B cell (primary cell): ENCODE data around the gene TUBB4B. TPM values are rescaled to one million over a fixed set of nuclear protein-coding genes. Genes with fewer than 3 reads are reported as not detected.

ENCODE experiments used
- polyA plus RNA-seq: library from polyadenylated mRNA; depleted of rRNA; stranded (reverse); fragments of >200 nt; gene quantifications from 2 replicates; pipeline ENCODE4 v1.2.3, GENCODE V29; 2012
- total RNA-seq, 2 donors: library from RNA; stranded (reverse); fragments of 120-200 nt in 1 of 2; gene quantifications; 1 replicate in 1 of 2; 2 replicates in 1 of 2; pipeline versions ENCODE4 v1.2.3 to v1.2.4, GENCODE V29; 2013 to 2022

The TUBB4B gene
- total and polyA plus RNA-seq, 2 donors (not counting 1 experiment from before 2014, with no cell fraction given), result 110 to 261 TPM

Other genes starting within 250 kb of the TUBB4B start
- 73.0 and 74.8 TPM in 2 replicates for gene PAXX, start 248.9 kb upstream of the TUBB4B start, total RNA-seq
- 126 and 167 TPM in 2 replicates for gene PAXX, start 248.9 kb upstream of the TUBB4B start, polyA plus RNA-seq
- gene CLIC3, start 244.7 kb upstream of the TUBB4B start, total RNA-seq, result 1.1 TPM in 2 replicates
- 1.9 and 2.1 TPM in 2 replicates for gene CLIC3, start 244.7 kb upstream of the TUBB4B start, polyA plus RNA-seq
- gene ABCA2, start 213.1 kb upstream of the TUBB4B start, total RNA-seq, result 29.1 and 30.7 TPM in 2 replicates
- gene ABCA2, start 213.1 kb upstream of the TUBB4B start, polyA plus RNA-seq, result 61.1 and 63.1 TPM in 2 replicates
- 7.0 and 8.2 TPM in 2 replicates for gene FUT7, start 209.2 kb upstream of the TUBB4B start, total RNA-seq
- 2.6 and 7.3 TPM in 2 replicates for gene FUT7, start 209.2 kb upstream of the TUBB4B start, polyA plus RNA-seq
- 0.17 and 0.39 TPM in 2 replicates for gene NPDC1, start 195.1 kb upstream of the TUBB4B start, total RNA-seq
- 0.19 and 3.0 TPM in 2 replicates for gene NPDC1, start 195.1 kb upstream of the TUBB4B start, polyA plus RNA-seq
- gene ENTPD2, start 187.2 kb upstream of the TUBB4B start, total RNA-seq, result not detected in 2 replicates
- gene ENTPD2, start 187.2 kb upstream of the TUBB4B start, polyA plus RNA-seq, result not detected in 2 replicates
- gene SAPCD2, start 170.7 kb upstream of the TUBB4B start, total RNA-seq, result 0.39 and 0.73 TPM in 2 replicates
- gene SAPCD2, start 170.7 kb upstream of the TUBB4B start, polyA plus RNA-seq, result 0.45 and 0.69 TPM in 2 replicates
- gene UAP1L1, start 163.8 kb upstream of the TUBB4B start, total RNA-seq, result 47.6 and 55.8 TPM in 2 replicates
- gene UAP1L1, start 163.8 kb upstream of the TUBB4B start, polyA plus RNA-seq, result 29.1 and 38.1 TPM in 2 replicates
- 68.4 and 80.9 TPM in 2 replicates for gene MAN1B1, start 154.3 kb upstream of the TUBB4B start, total RNA-seq
- 47.0 and 53.1 TPM in 2 replicates for gene MAN1B1, start 154.3 kb upstream of the TUBB4B start, polyA plus RNA-seq
- gene DPP7, start 126.6 kb upstream of the TUBB4B start, total RNA-seq, result 324 and 335 TPM in 2 replicates
- 506 and 546 TPM in 2 replicates for gene DPP7, start 126.6 kb upstream of the TUBB4B start, polyA plus RNA-seq
- gene GRIN1, start 102.1 kb upstream of the TUBB4B start, total RNA-seq, result not detected in 2 replicates
- gene GRIN1, start 102.1 kb upstream of the TUBB4B start, polyA plus RNA-seq, result 0.04 TPM in 1 of 2 replicates, not detected in the other
- not detected in 2 replicates for gene LRRC26, start 71.2 kb upstream of the TUBB4B start, total RNA-seq
- gene LRRC26, start 71.2 kb upstream of the TUBB4B start, polyA plus RNA-seq, result not detected in 2 replicates
- gene TMEM210, start 69.2 kb upstream of the TUBB4B start, total RNA-seq, result not detected in 2 replicates
- gene TMEM210, start 69.2 kb upstream of the TUBB4B start, polyA plus RNA-seq, result not detected in 2 replicates
- gene ANAPC2, start 52.7 kb upstream of the TUBB4B start, total RNA-seq, result 121 and 129 TPM in 2 replicates
- 127 and 138 TPM in 2 replicates for gene ANAPC2, start 52.7 kb upstream of the TUBB4B start, polyA plus RNA-seq
- 52.9 and 53.6 TPM in 2 replicates for gene SSNA1, start 52.6 kb upstream of the TUBB4B start, total RNA-seq
- gene SSNA1, start 52.6 kb upstream of the TUBB4B start, polyA plus RNA-seq, result 99.0 and 129 TPM in 2 replicates
- gene TPRN, start 40.5 kb upstream of the TUBB4B start, total RNA-seq, result 16.3 and 19.3 TPM in 2 replicates
- gene TPRN, start 40.5 kb upstream of the TUBB4B start, polyA plus RNA-seq, result 5.7 and 6.4 TPM in 2 replicates
- gene TMEM203, start 35.6 kb upstream of the TUBB4B start, total RNA-seq, result 35.7 and 38.0 TPM in 2 replicates
- 16.1 and 20.6 TPM in 2 replicates for gene TMEM203, start 35.6 kb upstream of the TUBB4B start, polyA plus RNA-seq
- gene NDOR1, start 35.6 kb upstream of the TUBB4B start, total RNA-seq, result 37.3 and 40.9 TPM in 2 replicates
- 36.4 and 37.6 TPM in 2 replicates for gene NDOR1, start 35.6 kb upstream of the TUBB4B start, polyA plus RNA-seq
- 1.1 and 1.4 TPM in 2 replicates for gene RNF208, start 19.0 kb upstream of the TUBB4B start, total RNA-seq
- 0.97 and 1.1 TPM in 2 replicates for gene RNF208, start 19.0 kb upstream of the TUBB4B start, polyA plus RNA-seq
- 0.22 and 0.32 TPM in 2 replicates for gene CYSRT1, start 16.1 kb upstream of the TUBB4B start, total RNA-seq
- 0.51 and 0.68 TPM in 2 replicates for gene CYSRT1, start 16.1 kb upstream of the TUBB4B start, polyA plus RNA-seq
- not detected in 2 replicates for gene RNF224, start 13.8 kb upstream of the TUBB4B start, total RNA-seq
- gene RNF224, start 13.8 kb upstream of the TUBB4B start, polyA plus RNA-seq, result not detected in 2 replicates
- gene SLC34A3, start 10.4 kb upstream of the TUBB4B start, total RNA-seq, result not detected in 2 replicates
- gene SLC34A3, start 10.4 kb upstream of the TUBB4B start, polyA plus RNA-seq, result not detected in 2 replicates
- not detected in 2 replicates for gene STPG3, start 10.0 kb downstream of the TUBB4B start, total RNA-seq
- not detected in 2 replicates for gene STPG3, start 10.0 kb downstream of the TUBB4B start, polyA plus RNA-seq
- gene NELFB, start 14.0 kb downstream of the TUBB4B start, total RNA-seq, result 55.8 and 56.9 TPM in 2 replicates
- gene NELFB, start 14.0 kb downstream of the TUBB4B start, polyA plus RNA-seq, result 47.1 and 53.7 TPM in 2 replicates
- 12.7 and 15.3 TPM in 2 replicates for gene TOR4A, start 36.4 kb downstream of the TUBB4B start, total RNA-seq
- gene TOR4A, start 36.4 kb downstream of the TUBB4B start, polyA plus RNA-seq, result 6.0 and 8.3 TPM in 2 replicates
- 11.4 and 11.5 TPM in 2 replicates for gene NRARP, start 61.0 kb downstream of the TUBB4B start, total RNA-seq
- 4.3 and 5.7 TPM in 2 replicates for gene NRARP, start 61.0 kb downstream of the TUBB4B start, polyA plus RNA-seq
- gene EXD3, start 181.9 kb downstream of the TUBB4B start, total RNA-seq, result 23.7 and 25.1 TPM in 2 replicates
- 21.3 and 22.5 TPM in 2 replicates for gene EXD3, start 181.9 kb downstream of the TUBB4B start, polyA plus RNA-seq
- gene NOXA1, start 182.1 kb downstream of the TUBB4B start, total RNA-seq, result 5.7 and 8.4 TPM in 2 replicates
- gene NOXA1, start 182.1 kb downstream of the TUBB4B start, polyA plus RNA-seq, result 5.1 and 7.7 TPM in 2 replicates
- not detected in 2 replicates for gene ENTPD8, start 200.1 kb downstream of the TUBB4B start, total RNA-seq
- gene ENTPD8, start 200.1 kb downstream of the TUBB4B start, polyA plus RNA-seq, result not detected in 2 replicates
- gene NSMF, start 218.0 kb downstream of the TUBB4B start, total RNA-seq, result 28.7 and 35.7 TPM in 2 replicates
- gene NSMF, start 218.0 kb downstream of the TUBB4B start, polyA plus RNA-seq, result 59.4 and 82.1 TPM in 2 replicates